GM12873 (cell line): ENCODE data around the gene PER1.

Experiments
- CTCF ChIP-seq: IDR thresholded peaks from 2 replicates; pipeline ENCODE4 v1.5.1; 2012; ENCODE audit warnings: low read depth, mild to moderate bottlenecking, moderate library complexity, low read length, control low read depth; ENCODE audit not compliant: insufficient read depth; ENCODE audit errors: missing control alignments

Gene PER1

GRCh38 chr17:8152112-8152775 lies at the start of gene PER1:
Gene PER1, minus strand, starts transcription at chr17:8152404. Its CDS starts 1,698 bp downstream, at chr17:8150706.
- TF ChIP-seq CTCF, result no peak

- no peak for TF ChIP-seq CTCF
Observed at GRCh38 chr17:8192070-8192815, 40.0 kb upstream of the PER1 start.

- TF ChIP-seq CTCF, result no peak
Observed at GRCh38 chr17:8190506-8190905, 38.3 kb upstream of the PER1 start.

- TF ChIP-seq CTCF, result no peak
Observed at GRCh38 chr17:8189711-8190477, 37.7 kb upstream of the PER1 start, which contains the start of gene BORCS6. Gene BORCS6, minus strand, starts transcription at chr17:8190180. Its CDS starts 40 bp downstream, at chr17:8190140.

GRCh38 chr17:8189041-8189710 lies 37.0 kb upstream of the PER1 start:
- no peak for TF ChIP-seq CTCF

GRCh38 chr17:8188263-8188839 lies 36.1 kb upstream of the PER1 start:
- TF ChIP-seq CTCF, result no peak
